HG03039 (cell line): ENCODE data around the gene C6orf141.
"Not testable (repeated sequence)": the region's sequence is repeated elsewhere in the genome, so short reads cannot be mapped to it uniquely, and the experiment has no call there.

Source experiments
- ATAC-seq: cut with Tn5 transposase; IDR thresholded peaks from one replicate; pipeline ENCODE4 v1.9.1; 2021; ENCODE audit warnings: mild to moderate bottlenecking, moderate library complexity; ENCODE audit not compliant: unreplicated experiment

The C6orf141 gene

GRCh38 chr6:49565855-49566254 is 15.4 kb downstream of the C6orf141 start:
- no peak for ATAC-seq

- ATAC-seq: no peak
These were observed 20.1 kb downstream of the C6orf141 start for GRCh38 chr6:49570474-49571079.

GRCh38 chr6:49576618-49577017 is 26.1 kb downstream of the C6orf141 start:
- no peak for ATAC-seq

- ATAC-seq: no peak
These were observed 29.2 kb downstream of the C6orf141 start for GRCh38 chr6:49579649-49580048.

- no peak for ATAC-seq
These were observed 32.1 kb downstream of the C6orf141 start for GRCh38 chr6:49582529-49582928.

- not testable (repeated sequence) for ATAC-seq
These were observed 36.8 kb downstream of the C6orf141 start for GRCh38 chr6:49587262-49587661.
